PC-3 (cell line): ENCODE data around the gene SARDH. TPM values are rescaled to one million over a fixed set of nuclear protein-coding genes. Genes with fewer than 3 reads are reported as not detected.

Experiments used
- ATAC-seq: fragments of 200-7000 bp; cut with Tn5 transposase; 2 replicates; pipeline ENCODE4 v1.9.1; 2020; ENCODE audit warnings: mild to moderate bottlenecking, moderate library complexity
- BruUV-seq: library from RNA; stranded (reverse); fragments of 400-500 nt; replicated peaks from 2 replicates; lab custom pipeline; 2021; lab: Mats Ljungman, UMichigan
- CTCF ChIA-PET: fragments of 300-600 bp; sonication (Branson Sonifier 250); formaldehyde crosslinking; loops from one replicate; lab custom pipeline; 2022; ENCODE audit warnings: antibody characterized with exemption; lab: Charles Lee
- POLR2A ChIA-PET: fragments of 300-600 bp; sonication (Branson Sonifier 250); formaldehyde crosslinking; loops from one replicate; lab custom pipeline; 2022; ENCODE audit warnings: antibody characterized with exemption; ENCODE audit not compliant: unreplicated experiment; lab: Charles Lee
- DNase-seq: peaks from one replicate; pipeline ENCODE4 v3.0.0-alpha.2; 2015
- H2AFZ ChIP-seq: fragments of 300-600 bp; sonication (generic); 2 replicates; pipeline ENCODE4 v1.6.0; 2016; ENCODE audit warnings: antibody characterized with exemption, low read length
- H3F3A ChIP-seq: fragments of 300-600 bp; sonication (generic); one replicate; pipeline ENCODE4 v1.6.0; 2017; ENCODE audit warnings: antibody characterized with exemption, low read length, control low read depth, mild to moderate bottlenecking; ENCODE audit not compliant: unreplicated experiment
- H3K27ac ChIP-seq: fragments of 300-600 bp; sonication (generic); 2 replicates; pipeline ENCODE4 v1.5.1; 2016; ENCODE audit warnings: mild to moderate bottlenecking, low read length
- H3K27me3 ChIP-seq: fragments of 300-600 bp; sonication (generic); 2 replicates; pipeline ENCODE4 v1.6.1; 2016; ENCODE audit warnings: low read length, mixed read lengths
- H3K36me3 ChIP-seq: fragments of 300-600 bp; sonication (generic); 2 replicates; pipeline ENCODE4 v1.6.1; 2016; ENCODE audit warnings: low read depth, mixed run types, low read length, mixed read lengths
- H3K4me1 ChIP-seq: fragments of 300-600 bp; sonication (generic); 2 replicates; pipeline ENCODE4 v1.5.1; 2016; ENCODE audit warnings: low read length; ENCODE audit not compliant: insufficient read depth
- H3K4me2 ChIP-seq: fragments of 300-600 bp; sonication (generic); 2 replicates; pipeline ENCODE4 v1.6.0; 2016; ENCODE audit warnings: low read length
- H3K4me3 ChIP-seq: fragments of 300-600 bp; sonication (generic); 2 replicates; pipeline ENCODE4 v1.5.1; 2016; ENCODE audit warnings: mild to moderate bottlenecking, low read length, mixed read lengths
- H3K79me2 ChIP-seq: fragments of 300-600 bp; sonication (generic); 2 replicates; pipeline ENCODE4 v1.6.1; 2017; ENCODE audit warnings: low read length, mixed read lengths
- H3K9ac ChIP-seq: fragments of 300-600 bp; sonication (generic); 2 replicates; pipeline ENCODE4 v1.6.0; 2016; ENCODE audit warnings: mild to moderate bottlenecking, low read length
- H3K9me2 ChIP-seq: fragments of 300-600 bp; sonication (generic); replicated peaks from 2 replicates; pipeline ENCODE4 v1.6.1; 2016; ENCODE audit warnings: mixed run types, low read length, mixed read lengths
- H3K9me3 ChIP-seq: fragments of 300-600 bp; sonication (generic); 2 replicates; pipeline ENCODE4 v1.6.1; 2016; ENCODE audit warnings: low read length, mixed read lengths
- H4K20me1 ChIP-seq: fragments of 300-600 bp; sonication (generic); 2 replicates; pipeline ENCODE4 v1.6.1; 2016; ENCODE audit warnings: low read length, mixed read lengths
- EZH2 ChIP-seq: fragments of 300-600 bp; sonication (generic); IDR thresholded peaks from one replicate; pipeline ENCODE4 v1.6.1; 2017; ENCODE audit warnings: antibody characterized with exemption, mild to moderate bottlenecking, low read length; ENCODE audit not compliant: unreplicated experiment
- EZH2phosphoT487 ChIP-seq: fragments of 300-600 bp; sonication (generic); IDR thresholded peaks from 2 replicates; pipeline ENCODE4 v1.6.1; 2018; ENCODE audit warnings: mild to moderate bottlenecking, antibody characterized with exemption, low read length, borderline replicate concordance
- intact Hi-C: fragments of 100-400 bp; cut with micrococcal nuclease; formaldehyde crosslinking; loops from 2 replicates; pipeline ENCODE4 v1.9.0; 2023
- total RNA-seq: library from RNA; depleted of rRNA; stranded (reverse); fragments of >200 nt; gene quantifications from 2 replicates; pipeline ENCODE4 v1.2.3, GENCODE V29; 2014
- TF ChIP-seq, protein P1 (sequence below): fragments of 300-600 bp; sonication (generic); conservative IDR thresholded peaks from 2 replicates; pipeline ENCODE4 v1.5.1; 2017; ENCODE audit warnings: antibody characterized with exemption, low read depth, mild to moderate bottlenecking, low read length

Gene SARDH
- total RNA-seq, 1 experiment from 2014 or later, result 3.4 TPM

DNA sequence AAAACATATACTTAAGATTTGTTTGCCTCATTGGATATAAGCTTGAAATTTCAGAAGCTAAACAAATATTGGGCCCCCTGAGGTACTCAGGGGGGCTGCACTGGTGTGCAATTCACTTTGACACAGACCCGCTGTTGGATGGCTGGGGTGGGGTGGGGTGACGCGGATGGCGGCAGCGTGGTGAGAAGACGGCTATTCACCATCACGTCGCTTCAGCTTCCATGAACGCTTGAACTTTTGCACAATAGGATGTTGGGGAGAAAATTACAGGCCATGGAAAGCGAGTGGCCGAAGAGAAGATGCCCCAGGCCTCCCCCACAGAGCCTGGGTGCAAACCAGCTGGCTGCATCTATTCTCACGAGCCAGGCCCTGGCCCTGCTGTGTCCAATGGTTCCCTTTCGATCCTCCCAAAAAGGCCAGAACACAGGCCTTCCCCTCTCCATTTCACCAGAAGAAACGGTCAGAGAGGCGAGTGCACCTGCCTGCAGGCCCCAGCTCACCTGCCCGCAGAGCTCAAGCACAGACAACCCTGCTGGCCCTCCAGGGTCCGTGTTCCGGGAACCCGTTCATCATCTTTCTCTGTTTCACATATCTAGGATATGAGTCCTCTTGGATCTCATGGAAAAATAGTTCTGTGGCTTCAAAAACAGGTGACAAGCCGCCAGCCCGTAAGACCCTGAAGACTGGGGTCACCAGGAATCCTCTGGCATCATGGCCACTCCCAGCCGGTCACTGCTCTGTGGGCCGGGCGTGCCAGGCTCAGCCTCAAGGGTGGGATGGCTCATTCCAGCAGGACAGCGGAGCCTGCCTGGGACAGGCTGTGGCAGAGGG, 46.8 kb upstream of the SARDH start:
- Histone ChIP-seq H3K9ac (no peak overlapping the region), H3K36me3 (no peaks in the 10 kb centered on the region), H3K4me2 (no peak overlapping the region), H2AFZ (no peak overlapping the region), H3K27me3 (no peaks in the 10 kb centered on the region), H3F3A (no peaks in the 10 kb centered on the region), H3K4me3 (no peak overlapping the region), H4K20me1 (no peaks in the 10 kb centered on the region), H3K79me2 (no peaks in the 10 kb centered on the region), H3K4me1 (no peaks in the 10 kb centered on the region), H3K27ac (no peak overlapping the region), H3K9me3 (no peaks in the 10 kb centered on the region), H3K9me2 (no peaks in the 10 kb centered on the region)
- CTCF ChIA-PET, result interaction anchor here (0.6 kb wide), 1 partner anchor 126 kb away, joined by 3 read pairs; no protein-coding TSS in a partner anchor
- intact Hi-C loops, result loop anchor here (5.0 kb wide), 1 partner anchor 312 kb away; no protein-coding TSS in a partner anchor
- TF ChIP-seq EZH2 (no peak), EZH2phosphoT487 (no peak)
- TF ChIP-seq, protein P1, sequence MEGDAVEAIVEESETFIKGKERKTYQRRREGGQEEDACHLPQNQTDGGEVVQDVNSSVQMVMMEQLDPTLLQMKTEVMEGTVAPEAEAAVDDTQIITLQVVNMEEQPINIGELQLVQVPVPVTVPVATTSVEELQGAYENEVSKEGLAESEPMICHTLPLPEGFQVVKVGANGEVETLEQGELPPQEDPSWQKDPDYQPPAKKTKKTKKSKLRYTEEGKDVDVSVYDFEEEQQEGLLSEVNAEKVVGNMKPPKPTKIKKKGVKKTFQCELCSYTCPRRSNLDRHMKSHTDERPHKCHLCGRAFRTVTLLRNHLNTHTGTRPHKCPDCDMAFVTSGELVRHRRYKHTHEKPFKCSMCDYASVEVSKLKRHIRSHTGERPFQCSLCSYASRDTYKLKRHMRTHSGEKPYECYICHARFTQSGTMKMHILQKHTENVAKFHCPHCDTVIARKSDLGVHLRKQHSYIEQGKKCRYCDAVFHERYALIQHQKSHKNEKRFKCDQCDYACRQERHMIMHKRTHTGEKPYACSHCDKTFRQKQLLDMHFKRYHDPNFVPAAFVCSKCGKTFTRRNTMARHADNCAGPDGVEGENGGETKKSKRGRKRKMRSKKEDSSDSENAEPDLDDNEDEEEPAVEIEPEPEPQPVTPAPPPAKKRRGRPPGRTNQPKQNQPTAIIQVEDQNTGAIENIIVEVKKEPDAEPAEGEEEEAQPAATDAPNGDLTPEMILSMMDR, result no peak
- DNase-seq (no peak), ATAC-seq (no peak)
- POLR2A ChIA-PET, result interaction anchor here (0.6 kb wide), 1 partner anchor 281 kb away, joined by 4 read pairs; no protein-coding TSS in a partner anchor
- BruUV-seq, result no TSS peak

DNA sequence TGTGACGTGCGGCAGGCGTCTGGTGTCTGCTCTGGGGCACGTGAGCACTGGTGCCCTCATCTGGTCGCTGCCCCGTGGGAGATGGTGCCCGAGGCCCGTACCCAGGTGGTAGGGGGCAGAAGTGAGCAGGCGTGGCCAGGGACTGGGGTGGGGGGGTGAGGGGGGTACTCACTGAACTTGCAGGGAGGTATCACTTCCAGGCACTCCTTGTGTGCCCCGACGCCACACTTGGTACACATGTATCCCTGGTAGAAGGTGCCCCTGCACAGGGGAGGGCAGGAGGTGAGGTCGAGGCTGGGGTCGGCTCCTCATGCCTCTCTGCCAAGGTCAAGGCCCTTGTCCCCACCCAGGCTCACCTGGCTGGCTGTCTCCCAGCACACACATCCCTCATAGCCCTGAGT, 45.2 kb upstream of the SARDH start:
- H3K27me3 ChIP-seq, result no peaks in the 10 kb centered on the region
- H3K4me3 ChIP-seq, result no peak overlapping the region
- ChIA-PET POLR2A (no interaction called here), CTCF (no interaction called here)
- no peak overlapping the region for H3K4me2 ChIP-seq
- no peak overlapping the region for H3K9ac ChIP-seq
- H4K20me1 ChIP-seq, result no peaks in the 10 kb centered on the region
- no peak overlapping the region for H3K27ac ChIP-seq
- no peaks in the 10 kb centered on the region for H3K79me2 ChIP-seq
- intact Hi-C loops, result no loop called here
- H3K9me3 ChIP-seq, result no peaks in the 10 kb centered on the region
- TF ChIP-seq, protein P1, result no peak
- TF ChIP-seq EZH2phosphoT487, result no peak
- no peak for TF ChIP-seq EZH2
- no peaks in the 10 kb centered on the region for H3K4me1 ChIP-seq
- H3K9me2 ChIP-seq, result no peaks in the 10 kb centered on the region
- BruUV-seq, result no TSS peak
- H3K36me3 ChIP-seq, result no peaks in the 10 kb centered on the region
- no peaks in the 10 kb centered on the region for H3F3A ChIP-seq
- no peak overlapping the region for H2AFZ ChIP-seq
- DNase-seq (no peak), ATAC-seq (no peak)
